HCT116 (cell line): Measurements from ENCODE around the gene LSM7. TPM values are rescaled to one million over a fixed set of nuclear protein-coding genes. Genes with fewer than 3 reads are reported as not detected.

Experiments used
- ATAC-seq: fragments of 200-7000 bp; cut with Tn5 transposase; 2 replicates; pipeline ENCODE4 v1.9.1; 2020; ENCODE audit warnings: mild to moderate bottlenecking, moderate library complexity
- BruUV-seq: library from RNA; stranded (reverse); fragments of 400-500 nt; replicated peaks from 2 replicates; lab custom pipeline; 2021; lab: Mats Ljungman, UMichigan
- CTCF ChIA-PET: fragments of 300-600 bp; sonication (Branson Sonifier 250); formaldehyde crosslinking; loops from one replicate; lab custom pipeline; 2021; ENCODE audit warnings: antibody characterized with exemption; lab: Charles Lee
- POLR2A ChIA-PET: fragments of 300-600, 350-600 bp; sonication (Branson Sonifier 250); formaldehyde crosslinking; loops from one replicate; lab custom pipeline; 2021; ENCODE audit warnings: antibody characterized with exemption; lab: Charles Lee
- RAD21 ChIA-PET, 2 experiments: fragments of 300-600 bp; sonication (Branson Sonifier 250); formaldehyde crosslinking; loops; one replicate each; lab custom pipeline; 2023; ENCODE audit warnings: low total read pairs in 2 of 2; ENCODE audit not compliant: uncharacterized antibody in 2 of 2, unreplicated experiment in 2 of 2, low non-redundant PET in 1 of 2; lab: Charles Lee
- DNase-seq: peaks from one replicate; pipeline ENCODE4 v3.0.0-alpha.2; 2010; ENCODE audit warnings: low read depth, low spot score
- H2AFZ ChIP-seq: fragments of 200-600 bp; shearing (Covaris generic), sonication (generic); 2 replicates; pipeline ENCODE4 v1.6.1; 2017; ENCODE audit warnings: low read depth, mixed run types, mixed read lengths, antibody characterized with exemption, low read length; ENCODE audit not compliant: poor library complexity, severe bottlenecking
- H3K27ac ChIP-seq: 2 replicates; pipeline ENCODE4 v1.5.1; 2012; ENCODE audit warnings: low read depth, low read length
- H3K27me3 ChIP-seq: fragments of 200-600 bp; sonication (generic); 2 replicates; pipeline ENCODE4 v1.6.1; 2016; ENCODE audit warnings: mixed run types, low read length, mixed read lengths; ENCODE audit not compliant: insufficient read depth
- H3K36me3 ChIP-seq, 2 experiments: fragments of 200-500 bp in 1 of 2; fragments of 200-600 bp in 1 of 2; sonication (Bioruptor generic) in 1 of 2; sonication (generic) in 1 of 2; 2 replicates each; pipeline versions ENCODE4 v1.5.1 to v1.6.1; 2014 to 2016; ENCODE audit warnings: low read length in 2 of 2, inconsistent platforms in 1 of 2, mixed read lengths in 1 of 2, mixed run types in 1 of 2; ENCODE audit not compliant: insufficient read depth in 2 of 2, control insufficient read depth in 1 of 2
- H3K4me1 ChIP-seq, 2 experiments: fragments of 200-600 bp in 1 of 2; sonication (generic) in 1 of 2; 2 replicates each; pipeline versions ENCODE4 v1.5.1 to v1.6.1; 2012 to 2017; ENCODE audit warnings: low read length in 2 of 2, inconsistent platforms in 1 of 2, mild to moderate bottlenecking in 1 of 2, mixed read lengths in 1 of 2, mixed run types in 1 of 2, moderate library complexity in 1 of 2; ENCODE audit not compliant: insufficient read depth in 2 of 2, control insufficient read depth in 1 of 2
- H3K4me2 ChIP-seq: fragments of 200-600 bp; sonication (generic); 2 replicates; pipeline ENCODE4 v1.6.1; 2017; ENCODE audit warnings: mixed run types, low read length, mixed read lengths
- H3K4me3 ChIP-seq, 2 experiments: fragments of 200-600 bp in 1 of 2; sonication (generic) in 1 of 2; replicated peaks in 1 of 2; 2 replicates each; pipeline ENCODE4 v1.5.1; 2011 to 2016; ENCODE audit warnings: low read length in 2 of 2, control low read depth in 1 of 2, low read depth in 1 of 2, mild to moderate bottlenecking in 1 of 2, mixed read lengths in 1 of 2, mixed run types in 1 of 2
- H3K79me2 ChIP-seq: fragments of 200-600 bp; sonication (generic); 2 replicates; pipeline ENCODE4 v1.6.1; 2017; ENCODE audit warnings: mild to moderate bottlenecking, mixed run types, low read length, moderate library complexity, mixed read lengths; ENCODE audit not compliant: insufficient read depth
- H3K9ac ChIP-seq: fragments of 200-600 bp; sonication (generic); 2 replicates; pipeline ENCODE4 v1.6.1; 2016; ENCODE audit warnings: low read length, mixed read lengths
- H3K9me2 ChIP-seq: fragments of 200-600 bp; sonication (generic), shearing (Covaris generic); 2 replicates; pipeline ENCODE4 v1.6.1; 2017; ENCODE audit warnings: mixed run types, mild to moderate bottlenecking, moderate library complexity; ENCODE audit not compliant: insufficient read depth
- H3K9me3 ChIP-seq, 2 experiments: fragments of 200-500 bp in 1 of 2; fragments of 200-600 bp in 1 of 2; sonication (Bioruptor generic) in 1 of 2; sonication (generic) in 1 of 2; 2 replicates each; pipeline ENCODE4 v1.6.1; 2014 to 2017; ENCODE audit warnings: low read length in 2 of 2, mixed read lengths in 2 of 2, inconsistent platforms in 1 of 2, low read depth in 1 of 2, mild to moderate bottlenecking in 1 of 2, mixed run types in 1 of 2, moderate library complexity in 1 of 2; ENCODE audit not compliant: control insufficient read depth in 1 of 2, insufficient read depth in 1 of 2
- H4K20me1 ChIP-seq: fragments of 200-600 bp; sonication (generic), shearing (Covaris generic); 2 replicates; pipeline ENCODE4 v1.6.1; 2017; ENCODE audit warnings: mixed run types, mild to moderate bottlenecking, moderate library complexity; ENCODE audit not compliant: insufficient read depth
- CEBPB ChIP-seq: IDR thresholded peaks from 2 replicates; pipeline ENCODE4 v1.6.1; 2012; ENCODE audit warnings: low read depth
- EGR1 ChIP-seq: IDR thresholded peaks from 2 replicates; pipeline ENCODE4 v1.6.1; 2012; ENCODE audit warnings: low read depth
- ELF1 ChIP-seq: IDR thresholded peaks from 2 replicates; pipeline ENCODE4 v1.6.1; 2012; ENCODE audit warnings: low read depth, borderline replicate concordance
- EZH2 ChIP-seq: fragments of 200-600 bp; sonication (generic); IDR thresholded peaks from 2 replicates; pipeline ENCODE4 v1.6.1; 2017; ENCODE audit warnings: antibody characterized with exemption, mixed run types
- EZH2phosphoT487 ChIP-seq: fragments of 200-600 bp; IDR thresholded peaks from 2 replicates; pipeline ENCODE4 v1.6.1; 2018; ENCODE audit warnings: antibody characterized with exemption, borderline replicate concordance
- FOSL1 ChIP-seq: IDR thresholded peaks from 2 replicates; pipeline ENCODE4 v1.6.1; 2012; ENCODE audit warnings: low read depth
- POLR2A ChIP-seq: IDR thresholded peaks from 2 replicates; pipeline ENCODE4 v1.7.0; 2011; ENCODE audit warnings: borderline replicate concordance; ENCODE audit not compliant: insufficient read depth, insufficient read length; ENCODE audit errors: extremely low read depth
- TCF7L2 ChIP-seq: IDR thresholded peaks from 2 replicates; pipeline ENCODE4 v1.7.0; 2011; ENCODE audit warnings: borderline replicate concordance, inconsistent platforms; ENCODE audit not compliant: insufficient read depth, insufficient read length; ENCODE audit errors: extremely low read depth
- ZBTB33 ChIP-seq: IDR thresholded peaks from 2 replicates; pipeline ENCODE4 v1.6.1; 2011; ENCODE audit warnings: mild to moderate bottlenecking, low read length, moderate library complexity; ENCODE audit not compliant: insufficient replicate concordance; ENCODE audit errors: extremely low read depth
- intact Hi-C: fragments of 100-400 bp; cut with micrococcal nuclease; formaldehyde crosslinking; loops from 2 replicates; pipeline ENCODE4 v1.10.0; 2022
- total RNA-seq: library from RNA; stranded (reverse); gene quantifications from one replicate; pipeline ENCODE4 v1.2.1, GENCODE V29; 2021; ENCODE audit not compliant: unreplicated experiment
- TF ChIP-seq, protein P1 (sequence below), 3 experiments: fragments of 200-600 bp in 1 of 3; sonication (generic) in 1 of 3; IDR thresholded peaks in 2 of 3; conservative IDR thresholded peaks in 1 of 3; 2 replicates each; pipeline ENCODE4 v1.5.1; 2012 to 2017; ENCODE audit warnings: low read depth in 2 of 3, low read length in 2 of 3, antibody characterized with exemption in 1 of 3, borderline replicate concordance in 1 of 3, control low read depth in 1 of 3, mild to moderate bottlenecking in 1 of 3, mixed read lengths in 1 of 3, mixed run types in 1 of 3, moderate library complexity in 1 of 3; ENCODE audit not compliant: insufficient read depth in 1 of 3

Gene LSM7
- total RNA-seq, 1 experiment from 2014 or later: 190 TPM

DNA sequence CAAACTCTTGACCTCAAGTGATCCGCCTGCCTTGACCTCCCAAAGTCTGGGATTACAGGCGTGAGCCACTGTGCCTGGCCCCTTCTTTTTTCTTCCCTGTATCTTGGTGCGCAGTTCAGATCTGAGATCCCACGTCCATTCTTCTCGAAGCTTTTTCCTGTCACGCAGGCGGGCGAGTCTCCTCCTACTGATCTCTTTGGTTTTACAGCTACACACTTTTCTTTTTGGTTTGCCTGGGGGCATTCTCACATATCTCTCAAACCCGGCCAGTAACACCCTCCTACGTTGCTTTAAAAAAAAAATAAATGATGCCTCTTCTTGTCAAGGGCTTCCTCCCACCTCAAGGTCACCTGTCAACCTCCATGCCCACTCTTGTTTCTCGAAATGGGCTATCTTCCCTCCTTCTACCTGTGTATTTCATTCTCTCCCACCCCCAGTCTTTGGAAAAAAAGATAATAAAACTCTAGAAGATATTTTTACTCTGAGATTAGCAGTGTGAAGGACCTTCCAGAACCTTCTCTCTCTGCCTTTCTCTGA, 43.8 kb upstream of the LSM7 start:
- DNase-seq: no peak
- TF ChIP-seq EZH2phosphoT487 (no peak), POLR2A (no peak), ZBTB33 (no peak), ELF1 (no peak), TCF7L2 (no peak), FOSL1 (no peak), CEBPB (no peak), EGR1 (no peak), EZH2 (no peak)
- TF ChIP-seq, protein P1, sequence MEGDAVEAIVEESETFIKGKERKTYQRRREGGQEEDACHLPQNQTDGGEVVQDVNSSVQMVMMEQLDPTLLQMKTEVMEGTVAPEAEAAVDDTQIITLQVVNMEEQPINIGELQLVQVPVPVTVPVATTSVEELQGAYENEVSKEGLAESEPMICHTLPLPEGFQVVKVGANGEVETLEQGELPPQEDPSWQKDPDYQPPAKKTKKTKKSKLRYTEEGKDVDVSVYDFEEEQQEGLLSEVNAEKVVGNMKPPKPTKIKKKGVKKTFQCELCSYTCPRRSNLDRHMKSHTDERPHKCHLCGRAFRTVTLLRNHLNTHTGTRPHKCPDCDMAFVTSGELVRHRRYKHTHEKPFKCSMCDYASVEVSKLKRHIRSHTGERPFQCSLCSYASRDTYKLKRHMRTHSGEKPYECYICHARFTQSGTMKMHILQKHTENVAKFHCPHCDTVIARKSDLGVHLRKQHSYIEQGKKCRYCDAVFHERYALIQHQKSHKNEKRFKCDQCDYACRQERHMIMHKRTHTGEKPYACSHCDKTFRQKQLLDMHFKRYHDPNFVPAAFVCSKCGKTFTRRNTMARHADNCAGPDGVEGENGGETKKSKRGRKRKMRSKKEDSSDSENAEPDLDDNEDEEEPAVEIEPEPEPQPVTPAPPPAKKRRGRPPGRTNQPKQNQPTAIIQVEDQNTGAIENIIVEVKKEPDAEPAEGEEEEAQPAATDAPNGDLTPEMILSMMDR (IDR thresholded peaks at IDR 0.05 in 2 of 3, conservative IDR thresholded peaks at IDR 0.05 in 1 of 3; ENCODE audit: borderline replicate concordance in 1 of 3, insufficient read depth in 1 of 3, low read depth in 2 of 3, low read length in 2 of 3): no peak
- no peak overlapping the region for H3K9ac ChIP-seq
- no peak overlapping the region for H2AFZ ChIP-seq
- ChIA-PET RAD21 (no interaction called here), CTCF (no interaction called here), POLR2A (no interaction called here)
- intact Hi-C loops: no loop called here
- H3K27ac ChIP-seq: no peak overlapping the region
- peaks cover 4 to 20% of the 10 kb centered on the region in 2 experiments; a peak in 3 of 4 replicates for H3K4me1 ChIP-seq
- no peaks in the 10 kb centered on the region for H3K36me3 ChIP-seq
- H3K4me3 ChIP-seq: no peak overlapping the region
- no peak overlapping the region for H3K4me2 ChIP-seq
- no peaks in the 10 kb centered on the region for H3K79me2 ChIP-seq
- peaks cover 0 to 5% of the 10 kb centered on the region in 2 experiments; a peak in 1 of 4 replicates for H3K9me3 ChIP-seq
- H3K27me3 ChIP-seq: no peaks in the 10 kb centered on the region
- H3K9me2 ChIP-seq: no peaks in the 10 kb centered on the region
- H4K20me1 ChIP-seq: no peaks in the 10 kb centered on the region
- ATAC-seq: no peak
- BruUV-seq: no TSS peak
